CD4-positive, alpha-beta T cell treated with Interleukin-15 for 1 hour (primary cell): ENCODE data around the gene FYN.

ENCODE experiments used
- DNase-seq: peaks from one replicate; pipeline ENCODE4 v3.0.0-alpha.2; 2020

Gene FYN

GRCh38 chr6:111618407-111618806 is 254.8 kb downstream of the FYN start:
- DNase-seq: no peak

GRCh38 chr6:111617149-111617548 is 256.1 kb downstream of the FYN start:
- no peak for DNase-seq

GRCh38 chr6:111615916-111616612 is 257.2 kb downstream of the FYN start:
- DNase-seq: no peak

- DNase-seq: no peak
Observed at GRCh38 chr6:111614833-111615582, 258.2 kb downstream of the FYN start.

GRCh38 chr6:111612379-111612778 is 260.9 kb downstream of the FYN start:
- DNase-seq: no peak

- DNase-seq: no peak
Observed at GRCh38 chr6:111610548-111611172, 262.6 kb downstream of the FYN start.
